ENCODE measurements around the gene SYNDIG1.
A peak's percentile ranks its signal among the peaks of the same experiment; 100 is the strongest.

Gene SYNDIG1

GRCh38 chr20:24631173-24631505, 161.7 kb downstream of the SYNDIG1 start:
- Histone ChIP-seq H3K9ac (ENCODE audit: low read depth, low read length) (no peak overlapping the region), H3K36me3 (ENCODE audit: control insufficient read depth, insufficient read depth, low read length) (no peaks in the 10 kb centered on the region), H3K4me3 (ENCODE audit: low read depth, low read length) (no peak overlapping the region), H3K4me1 (ENCODE audit: control insufficient read depth, insufficient read depth, low read length) (peaks cover 22% of the 10 kb centered on the region), H3K9me3 (ENCODE audit: control insufficient read depth, insufficient read depth, low read length) (no peaks in the 10 kb centered on the region), H3K27ac (ENCODE audit: low read depth, low read length) (no peak overlapping the region), H3K27me3 (ENCODE audit: control insufficient read depth, insufficient read depth, low read length) (no peaks in the 10 kb centered on the region)

DNA sequence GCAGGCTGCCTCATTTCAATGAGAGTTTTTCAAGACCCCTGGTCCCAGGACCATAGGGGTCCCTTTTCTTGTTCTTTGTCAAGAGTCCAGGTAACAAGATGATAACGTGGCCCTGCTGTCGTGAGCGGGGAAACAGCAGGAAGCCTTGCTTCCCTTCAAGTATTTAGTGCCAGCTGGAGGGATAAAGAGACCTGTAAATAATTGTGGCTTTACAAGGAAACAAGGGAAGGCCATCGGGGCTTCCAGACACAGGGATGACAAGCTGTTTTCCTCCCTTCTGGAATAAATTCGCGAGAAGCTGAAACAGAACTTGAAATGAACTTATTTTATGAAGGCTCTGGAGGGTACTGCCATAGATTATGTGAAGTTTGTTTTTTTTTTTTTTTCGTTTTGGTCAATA, 163.2 kb downstream of the SYNDIG1 start:
- H3K4me1 ChIP-seq (ENCODE audit: control insufficient read depth, insufficient read depth, low read length) = peaks cover 26% of the 10 kb centered on the region
- H3K36me3 ChIP-seq (ENCODE audit: control insufficient read depth, insufficient read depth, low read length) = no peaks in the 10 kb centered on the region
- no peaks in the 10 kb centered on the region for H3K9me3 ChIP-seq (ENCODE audit: control insufficient read depth, insufficient read depth, low read length)
- no peaks in the 10 kb centered on the region for H3K27me3 ChIP-seq (ENCODE audit: control insufficient read depth, insufficient read depth, low read length)
- no peak overlapping the region for H3K4me3 ChIP-seq (ENCODE audit: low read depth, low read length)
- H3K9ac ChIP-seq (ENCODE audit: low read depth, low read length) = no peak overlapping the region
- no peak overlapping the region for H3K27ac ChIP-seq (ENCODE audit: low read depth, low read length)

- no peaks in the 10 kb centered on the region for H3K27me3 ChIP-seq (ENCODE audit: control insufficient read depth, insufficient read depth, low read length)
- no peak overlapping the region for H3K27ac ChIP-seq (ENCODE audit: low read depth, low read length)
- no peaks in the 10 kb centered on the region for H3K9me3 ChIP-seq (ENCODE audit: control insufficient read depth, insufficient read depth, low read length)
- no peaks in the 10 kb centered on the region for H3K36me3 ChIP-seq (ENCODE audit: control insufficient read depth, insufficient read depth, low read length)
- H3K9ac ChIP-seq (ENCODE audit: low read depth, low read length) = no peak overlapping the region
- H3K4me1 ChIP-seq (ENCODE audit: control insufficient read depth, insufficient read depth, low read length) = peaks cover 26% of the 10 kb centered on the region
- no peak overlapping the region for H3K4me3 ChIP-seq (ENCODE audit: low read depth, low read length)
Observed at GRCh38 chr20:24633026-24633425, 163.6 kb downstream of the SYNDIG1 start.

DNA sequence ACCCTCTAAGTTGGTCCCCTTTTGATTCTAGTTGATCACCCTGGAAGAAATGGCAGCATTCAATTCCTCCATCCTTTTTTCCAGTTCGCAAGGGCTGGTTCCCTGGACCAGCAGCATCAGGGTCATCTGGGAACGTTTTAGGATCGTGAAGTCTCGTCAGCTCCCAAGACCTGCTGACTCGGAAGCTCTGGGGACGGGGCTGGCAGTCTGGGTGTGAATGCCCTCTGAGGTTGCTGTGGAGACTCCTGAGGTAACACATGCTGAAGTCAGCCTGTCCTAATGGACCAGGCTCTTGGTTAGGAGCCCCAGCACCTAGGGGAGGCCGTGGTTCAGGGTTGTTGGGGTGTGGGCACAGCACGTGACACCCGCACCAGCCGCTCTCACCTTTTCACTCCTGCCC, 164.1 kb downstream of the SYNDIG1 start:
- Histone ChIP-seq H3K4me1 (ENCODE audit: control insufficient read depth, insufficient read depth, low read length) (peaks cover 26% of the 10 kb centered on the region), H3K9me3 (ENCODE audit: control insufficient read depth, insufficient read depth, low read length) (no peaks in the 10 kb centered on the region), H3K4me3 (ENCODE audit: low read depth, low read length) (no peak overlapping the region), H3K27me3 (ENCODE audit: control insufficient read depth, insufficient read depth, low read length) (no peaks in the 10 kb centered on the region), H3K9ac (ENCODE audit: low read depth, low read length) (no peak overlapping the region), H3K36me3 (ENCODE audit: control insufficient read depth, insufficient read depth, low read length) (no peaks in the 10 kb centered on the region), H3K27ac (ENCODE audit: low read depth, low read length) (no peak overlapping the region)

GRCh38 chr20:24634855-24635254, 165.4 kb downstream of the SYNDIG1 start:
- H3K27me3 ChIP-seq (ENCODE audit: control insufficient read depth, insufficient read depth, low read length) = no peaks in the 10 kb centered on the region
- no peaks in the 10 kb centered on the region for H3K9me3 ChIP-seq (ENCODE audit: control insufficient read depth, insufficient read depth, low read length)
- peak overlapping the region; percentile 22 for H3K27ac ChIP-seq (ENCODE audit: low read depth, low read length)
- H3K36me3 ChIP-seq (ENCODE audit: control insufficient read depth, insufficient read depth, low read length) = no peaks in the 10 kb centered on the region
- no peak overlapping the region for H3K4me3 ChIP-seq (ENCODE audit: low read depth, low read length)
- peaks cover 26% of the 10 kb centered on the region for H3K4me1 ChIP-seq (ENCODE audit: control insufficient read depth, insufficient read depth, low read length)
- no peak overlapping the region for H3K9ac ChIP-seq (ENCODE audit: low read depth, low read length)

DNA sequence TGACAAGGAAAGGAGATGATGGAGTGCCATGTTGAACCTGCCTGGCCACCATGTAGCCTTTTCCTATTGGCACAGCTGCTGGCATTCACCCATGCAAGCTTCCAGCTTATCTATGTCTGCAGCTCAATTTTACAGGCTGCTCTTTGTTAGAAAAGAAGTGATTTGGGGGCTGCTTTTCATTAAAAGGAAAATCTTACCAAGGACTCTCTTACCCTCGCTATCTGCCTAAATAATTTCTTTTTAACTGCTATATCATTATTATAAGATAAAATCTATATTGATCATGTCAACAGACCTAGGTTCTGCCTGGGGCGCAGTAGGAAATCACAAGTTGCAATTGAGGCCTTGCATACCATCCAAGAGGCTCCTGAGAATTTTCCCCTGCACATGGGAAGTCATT, 167.2 kb downstream of the SYNDIG1 start:
- no peak overlapping the region for H3K4me3 ChIP-seq (ENCODE audit: low read depth, low read length)
- peaks cover 26% of the 10 kb centered on the region for H3K4me1 ChIP-seq (ENCODE audit: control insufficient read depth, insufficient read depth, low read length)
- no peaks in the 10 kb centered on the region for H3K9me3 ChIP-seq (ENCODE audit: control insufficient read depth, insufficient read depth, low read length)
- H3K27me3 ChIP-seq (ENCODE audit: control insufficient read depth, insufficient read depth, low read length) = no peaks in the 10 kb centered on the region
- H3K9ac ChIP-seq (ENCODE audit: low read depth, low read length) = no peak overlapping the region
- no peak overlapping the region for H3K27ac ChIP-seq (ENCODE audit: low read depth, low read length)
- no peaks in the 10 kb centered on the region for H3K36me3 ChIP-seq (ENCODE audit: control insufficient read depth, insufficient read depth, low read length)

- no peak overlapping the region for H3K27ac ChIP-seq (ENCODE audit: low read depth, low read length)
- no peaks in the 10 kb centered on the region for H3K9me3 ChIP-seq (ENCODE audit: control insufficient read depth, insufficient read depth, low read length)
- H3K9ac ChIP-seq (ENCODE audit: low read depth, low read length) = no peak overlapping the region
- H3K27me3 ChIP-seq (ENCODE audit: control insufficient read depth, insufficient read depth, low read length) = no peaks in the 10 kb centered on the region
- H3K4me1 ChIP-seq (ENCODE audit: control insufficient read depth, insufficient read depth, low read length) = peaks cover 26% of the 10 kb centered on the region
- no peak overlapping the region for H3K4me3 ChIP-seq (ENCODE audit: low read depth, low read length)
- H3K36me3 ChIP-seq (ENCODE audit: control insufficient read depth, insufficient read depth, low read length) = no peaks in the 10 kb centered on the region
Observed at GRCh38 chr20:24637087-24637486, 167.7 kb downstream of the SYNDIG1 start.

- Histone ChIP-seq H3K27ac (ENCODE audit: low read depth, low read length) (no peak overlapping the region), H3K4me1 (ENCODE audit: control insufficient read depth, insufficient read depth, low read length) (peaks cover 26% of the 10 kb centered on the region), H3K9me3 (ENCODE audit: control insufficient read depth, insufficient read depth, low read length) (no peaks in the 10 kb centered on the region), H3K4me3 (ENCODE audit: low read depth, low read length) (no peak overlapping the region), H3K27me3 (ENCODE audit: control insufficient read depth, insufficient read depth, low read length) (no peaks in the 10 kb centered on the region), H3K9ac (ENCODE audit: low read depth, low read length) (no peak overlapping the region), H3K36me3 (ENCODE audit: control insufficient read depth, insufficient read depth, low read length) (no peaks in the 10 kb centered on the region)
Observed at GRCh38 chr20:24637941-24638340, 168.5 kb downstream of the SYNDIG1 start.

DNA sequence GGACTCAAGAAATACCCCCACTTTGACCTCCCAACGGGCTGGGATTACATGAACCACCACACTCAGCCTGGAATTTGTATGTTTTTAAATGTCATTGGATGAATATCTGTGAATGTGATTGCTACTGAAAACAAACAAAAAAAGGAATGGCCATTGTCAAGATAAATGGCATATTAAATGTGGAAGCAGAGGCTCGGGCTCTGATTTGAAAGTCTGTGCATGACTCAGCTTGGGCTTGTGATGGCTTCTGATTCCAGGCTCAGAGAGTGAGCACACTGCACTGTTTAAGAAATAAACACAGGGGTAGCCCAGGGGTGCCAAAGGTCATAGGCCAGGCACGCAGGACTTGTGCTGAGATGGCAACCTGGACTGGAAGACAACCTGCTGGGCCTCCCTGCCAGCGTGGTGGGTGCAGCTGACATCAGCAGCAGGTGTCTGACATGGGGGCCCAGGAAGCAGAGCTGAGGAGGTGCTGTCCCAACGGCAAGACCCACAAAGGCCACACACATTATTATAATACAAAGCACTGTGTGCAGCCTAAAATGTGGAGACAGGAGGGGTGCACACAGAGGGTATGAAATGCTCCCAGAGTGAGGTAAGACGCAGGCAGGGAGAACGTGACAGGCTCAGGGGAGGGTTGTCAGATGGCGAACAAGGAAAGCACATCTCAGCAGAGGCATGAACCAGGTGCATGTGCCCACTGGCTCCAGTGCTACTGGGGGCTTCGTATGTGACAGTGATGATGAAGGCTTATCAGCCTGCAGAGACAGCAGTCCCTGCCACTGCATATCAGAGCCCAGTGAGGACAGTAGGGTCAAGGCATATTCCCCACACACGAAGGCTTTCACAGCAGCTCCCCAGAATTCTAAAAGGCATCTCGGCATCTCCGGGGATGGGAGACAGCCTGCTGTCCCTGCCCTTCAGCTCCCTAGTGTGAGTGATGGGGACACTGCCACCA, 169.4 kb downstream of the SYNDIG1 start:
- Histone ChIP-seq H3K4me1 (ENCODE audit: control insufficient read depth, insufficient read depth, low read length) (peaks cover 26% of the 10 kb centered on the region), H3K9me3 (ENCODE audit: control insufficient read depth, insufficient read depth, low read length) (no peaks in the 10 kb centered on the region), H3K27me3 (ENCODE audit: control insufficient read depth, insufficient read depth, low read length) (no peaks in the 10 kb centered on the region), H3K27ac (ENCODE audit: low read depth, low read length) (no peak overlapping the region), H3K9ac (ENCODE audit: low read depth, low read length) (no peak overlapping the region), H3K36me3 (ENCODE audit: control insufficient read depth, insufficient read depth, low read length) (no peaks in the 10 kb centered on the region), H3K4me3 (ENCODE audit: low read depth, low read length) (no peak overlapping the region)

DNA sequence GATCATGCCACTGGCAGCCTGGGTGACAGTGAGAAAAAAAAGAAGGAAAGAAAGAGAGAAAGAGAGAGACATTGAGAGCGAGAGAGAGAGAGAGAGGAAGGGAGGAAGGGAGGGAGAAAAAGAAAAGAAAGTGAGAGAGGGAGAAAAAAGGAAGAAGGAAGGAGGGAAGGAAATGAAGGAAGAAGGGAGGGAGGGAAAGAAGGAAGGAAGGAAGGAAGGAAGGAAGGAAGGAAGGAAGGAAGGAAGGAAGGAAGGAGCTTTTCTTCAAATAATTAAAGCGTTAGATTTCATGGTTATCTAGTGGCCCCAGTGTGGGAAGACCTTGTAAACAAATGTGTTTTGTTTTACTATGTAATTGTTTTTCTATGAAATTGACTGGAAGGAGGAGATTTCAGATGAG, 170.8 kb downstream of the SYNDIG1 start:
- Histone ChIP-seq H3K4me1 (ENCODE audit: control insufficient read depth, insufficient read depth, low read length) (peaks cover 13% of the 10 kb centered on the region), H3K9me3 (ENCODE audit: control insufficient read depth, insufficient read depth, low read length) (no peaks in the 10 kb centered on the region), H3K36me3 (ENCODE audit: control insufficient read depth, insufficient read depth, low read length) (no peaks in the 10 kb centered on the region), H3K9ac (ENCODE audit: low read depth, low read length) (no peak overlapping the region), H3K4me3 (ENCODE audit: low read depth, low read length) (no peak overlapping the region), H3K27ac (ENCODE audit: low read depth, low read length) (no peak overlapping the region), H3K27me3 (ENCODE audit: control insufficient read depth, insufficient read depth, low read length) (no peaks in the 10 kb centered on the region)

GRCh38 chr20:24640686-24641085, 171.3 kb downstream of the SYNDIG1 start:
- Histone ChIP-seq H3K27ac (ENCODE audit: low read depth, low read length) (no peak overlapping the region), H3K4me1 (ENCODE audit: control insufficient read depth, insufficient read depth, low read length) (peaks cover 9% of the 10 kb centered on the region), H3K27me3 (ENCODE audit: control insufficient read depth, insufficient read depth, low read length) (no peaks in the 10 kb centered on the region), H3K36me3 (ENCODE audit: control insufficient read depth, insufficient read depth, low read length) (no peaks in the 10 kb centered on the region), H3K4me3 (ENCODE audit: low read depth, low read length) (no peak overlapping the region), H3K9ac (ENCODE audit: low read depth, low read length) (no peak overlapping the region), H3K9me3 (ENCODE audit: control insufficient read depth, insufficient read depth, low read length) (no peaks in the 10 kb centered on the region)
